HG02759 (cell line): Measurements from ENCODE around the gene PCSK5.
"Not testable (repeated sequence)": the region's sequence is repeated elsewhere in the genome, so short reads cannot be mapped to it uniquely, and the experiment has no call there.

Experiments
- ATAC-seq: cut with Tn5 transposase; IDR thresholded peaks from one replicate; pipeline ENCODE4 v1.9.1; 2021; ENCODE audit warnings: mild to moderate bottlenecking, moderate library complexity; ENCODE audit not compliant: unreplicated experiment

PCSK5 gene

DNA sequence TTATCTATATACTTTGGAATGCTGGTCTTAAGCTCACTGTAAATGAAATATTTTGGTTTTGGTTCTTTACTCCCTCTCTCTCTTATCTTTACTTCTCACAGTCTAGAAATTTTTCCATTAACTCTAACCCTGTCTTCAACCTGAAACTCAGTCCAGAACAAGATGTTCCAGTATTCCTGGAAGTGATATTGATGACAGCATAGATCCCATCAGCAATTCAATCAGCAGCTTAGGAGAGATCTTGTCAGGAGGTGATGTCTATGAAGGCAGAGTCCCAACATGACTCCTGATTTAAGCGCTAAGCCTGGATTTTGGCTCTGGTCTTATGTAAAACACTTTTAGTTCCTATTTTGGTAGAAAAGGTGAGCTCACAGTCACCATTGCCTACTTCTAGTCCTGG, 451.1 kb downstream of the PCSK5 start:
- no peak for ATAC-seq

DNA sequence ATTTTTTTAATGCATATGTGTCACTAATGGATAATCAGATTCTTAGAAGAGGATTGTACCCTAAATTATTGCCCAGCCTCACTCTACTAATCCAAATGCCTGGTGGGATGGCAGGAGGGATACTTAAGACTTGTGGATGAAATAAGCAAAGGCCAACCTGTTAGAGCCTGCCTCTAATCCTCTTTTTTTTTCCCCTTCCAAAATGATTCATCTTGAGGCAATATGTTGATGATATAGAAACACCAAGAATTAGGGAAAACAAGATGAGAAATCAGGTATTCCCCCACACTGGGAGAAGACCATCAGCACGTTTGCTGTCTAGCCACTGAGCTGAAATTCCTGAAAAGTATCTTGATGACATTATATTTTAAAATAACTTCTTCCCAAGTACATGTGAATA, 451.7 kb downstream of the PCSK5 start:
- ATAC-seq, result no peak

DNA sequence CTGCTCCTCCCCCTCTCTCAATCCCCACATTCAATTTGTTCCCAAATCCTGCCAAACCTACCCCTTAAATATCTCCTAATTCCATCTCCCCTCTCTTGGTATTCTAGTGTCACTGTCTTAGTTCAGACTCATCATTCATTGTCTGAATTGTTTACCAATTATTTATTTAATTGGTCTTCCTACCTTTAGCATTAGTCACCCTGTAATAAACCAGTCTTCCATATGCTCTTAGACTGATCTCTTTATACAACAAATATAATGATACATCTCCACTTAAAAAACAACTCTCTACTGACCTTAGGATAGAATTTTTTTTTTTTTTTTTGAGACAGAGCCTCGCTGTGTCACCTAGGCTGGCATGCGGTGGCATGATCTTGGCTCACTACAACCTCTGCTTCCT, 452.4 kb downstream of the PCSK5 start:
- no peak for ATAC-seq

DNA sequence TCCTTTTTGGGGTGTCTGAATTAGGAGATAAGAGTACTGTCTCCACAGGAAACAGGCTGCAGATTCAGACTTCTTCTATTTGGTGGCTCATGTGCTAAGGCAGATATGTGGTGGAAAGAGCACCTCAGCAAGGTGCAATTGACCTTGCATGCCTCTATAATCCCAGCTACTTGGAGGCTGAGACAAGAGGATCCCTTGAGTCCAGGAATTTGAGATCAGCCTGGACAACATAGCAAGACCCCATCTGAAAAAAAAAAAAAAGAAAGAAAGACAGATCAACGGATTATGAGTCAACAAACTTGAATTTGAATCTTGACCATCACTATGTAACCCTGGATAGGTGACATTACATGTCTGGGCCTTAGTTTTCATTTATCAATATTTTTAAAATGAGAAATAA, 459.4 kb downstream of the PCSK5 start:
- ATAC-seq, result no peak

DNA sequence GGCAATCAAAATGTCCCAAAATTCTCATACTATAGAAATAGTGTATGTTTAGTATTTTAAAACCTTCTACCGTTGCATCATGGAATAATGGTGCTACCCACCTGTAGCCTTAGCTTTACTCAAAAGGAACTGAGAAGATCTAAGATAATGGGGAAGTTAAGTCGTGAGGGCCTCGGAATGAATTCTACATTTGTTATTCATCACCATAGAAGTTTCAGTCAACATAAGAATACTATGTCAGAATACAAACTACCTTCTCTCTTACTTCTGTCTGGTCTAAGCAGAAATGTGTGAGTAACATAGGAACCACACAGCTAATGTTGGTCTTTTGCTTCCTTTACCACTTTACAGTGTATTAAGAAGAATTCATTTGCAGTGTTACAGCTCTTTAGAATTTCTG, 460.5 kb downstream of the PCSK5 start:
- no peak for ATAC-seq

DNA sequence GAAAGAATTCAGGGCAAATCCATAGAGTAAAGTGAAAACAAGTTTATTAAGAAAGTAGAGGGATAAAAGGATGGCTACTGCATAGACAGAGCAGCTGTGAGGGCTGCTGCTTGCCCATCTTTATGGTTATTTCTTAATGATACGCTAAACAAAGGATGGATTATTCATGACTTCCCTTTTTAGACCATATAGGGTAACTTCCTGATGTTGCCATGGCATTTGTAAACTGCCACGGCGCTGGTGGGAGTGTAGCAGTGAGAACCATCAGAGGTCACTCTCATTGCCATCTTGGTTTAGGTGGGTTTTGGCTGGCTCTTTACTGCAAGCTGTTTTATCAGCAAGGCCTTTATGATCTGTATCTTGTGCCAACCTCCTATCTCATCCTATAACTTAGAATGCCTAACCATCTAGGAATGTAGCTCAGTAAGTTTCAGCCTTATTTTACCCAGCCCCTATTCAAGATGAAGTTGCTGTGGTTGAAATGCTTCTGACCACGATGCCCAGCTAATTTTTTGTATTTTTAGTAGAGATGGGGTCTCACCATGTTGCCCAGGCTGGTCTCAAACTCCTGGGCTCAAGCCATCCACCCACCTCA, 461.6 kb downstream of the PCSK5 start:
- no peak for ATAC-seq

DNA sequence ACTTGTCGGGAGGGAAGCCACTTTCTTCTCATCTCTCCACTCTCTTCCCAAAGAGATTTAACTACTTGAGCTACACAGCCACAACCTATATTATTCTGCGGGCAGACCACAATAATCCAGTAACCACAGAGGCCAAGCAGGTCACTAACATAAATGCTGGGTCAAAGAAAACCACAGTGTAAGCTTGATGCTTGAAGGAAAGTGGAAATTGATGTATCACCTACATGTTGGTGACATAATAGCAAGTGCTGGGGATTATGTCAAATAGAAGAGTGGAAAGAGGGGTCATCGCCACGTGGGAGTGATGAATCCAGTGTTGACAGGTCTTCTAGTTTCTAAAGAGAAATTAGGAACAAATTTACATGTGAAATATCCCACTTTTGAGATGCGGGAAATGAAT, 462.8 kb downstream of the PCSK5 start:
- no peak for ATAC-seq

DNA sequence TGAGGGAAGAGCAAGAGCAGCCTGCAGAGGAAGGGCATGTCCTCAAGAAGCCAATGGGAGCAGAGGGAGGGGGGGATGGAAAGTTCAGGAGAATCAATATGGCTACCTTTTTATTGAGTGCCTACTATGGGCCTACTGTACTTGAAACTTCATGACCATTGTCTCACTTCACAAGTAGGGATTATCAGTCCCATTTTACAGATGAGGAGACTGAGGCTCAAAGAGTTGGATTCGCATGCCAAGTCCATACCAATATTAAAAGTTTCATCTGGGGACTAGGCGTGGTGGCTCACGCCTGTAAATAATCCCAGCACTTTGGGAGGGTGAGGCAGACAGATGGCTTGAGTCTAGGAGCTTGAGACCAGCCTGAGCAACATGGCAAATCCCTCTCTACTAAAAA, 463.7 kb downstream of the PCSK5 start:
- no peak for ATAC-seq

DNA sequence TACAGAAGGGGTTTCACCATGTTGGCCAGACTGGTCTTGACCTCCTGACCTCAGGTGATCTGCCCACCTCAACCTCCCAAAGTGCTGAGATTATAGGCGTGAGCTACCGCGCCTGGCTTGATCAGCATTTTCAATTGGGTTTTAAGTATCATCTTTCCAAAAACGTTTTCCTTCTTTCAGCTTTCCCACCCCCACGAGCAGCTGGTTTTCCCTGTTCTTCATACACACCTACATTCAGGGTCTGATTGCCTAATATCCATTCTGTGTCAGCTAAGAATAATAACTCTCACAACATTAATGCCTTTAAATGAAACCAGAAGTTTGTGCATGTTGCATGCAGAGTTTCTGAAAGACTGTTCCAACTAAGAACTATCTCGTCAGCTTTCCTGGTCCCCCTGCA, 465.4 kb downstream of the PCSK5 start:
- ATAC-seq, result no peak

DNA sequence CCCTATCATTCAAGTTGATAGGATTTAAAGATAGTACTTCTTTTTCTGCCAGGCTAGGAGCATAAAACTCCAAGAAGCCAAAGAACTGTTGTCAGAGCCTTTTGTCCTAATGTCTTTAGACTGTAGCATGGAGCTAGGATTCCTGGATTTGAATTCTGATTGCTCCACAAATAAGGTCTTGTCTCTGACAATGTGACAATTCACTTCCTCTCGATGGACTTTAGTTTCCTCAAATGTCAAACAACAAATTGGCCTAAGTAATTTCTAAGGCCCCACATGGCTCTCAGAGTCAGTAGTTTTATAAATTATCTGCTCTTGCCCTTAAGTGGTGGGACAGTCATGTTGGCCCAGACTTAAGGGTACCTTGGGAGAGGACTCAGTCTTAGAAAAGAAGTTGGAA, 467.1 kb downstream of the PCSK5 start:
- no peak for ATAC-seq

DNA sequence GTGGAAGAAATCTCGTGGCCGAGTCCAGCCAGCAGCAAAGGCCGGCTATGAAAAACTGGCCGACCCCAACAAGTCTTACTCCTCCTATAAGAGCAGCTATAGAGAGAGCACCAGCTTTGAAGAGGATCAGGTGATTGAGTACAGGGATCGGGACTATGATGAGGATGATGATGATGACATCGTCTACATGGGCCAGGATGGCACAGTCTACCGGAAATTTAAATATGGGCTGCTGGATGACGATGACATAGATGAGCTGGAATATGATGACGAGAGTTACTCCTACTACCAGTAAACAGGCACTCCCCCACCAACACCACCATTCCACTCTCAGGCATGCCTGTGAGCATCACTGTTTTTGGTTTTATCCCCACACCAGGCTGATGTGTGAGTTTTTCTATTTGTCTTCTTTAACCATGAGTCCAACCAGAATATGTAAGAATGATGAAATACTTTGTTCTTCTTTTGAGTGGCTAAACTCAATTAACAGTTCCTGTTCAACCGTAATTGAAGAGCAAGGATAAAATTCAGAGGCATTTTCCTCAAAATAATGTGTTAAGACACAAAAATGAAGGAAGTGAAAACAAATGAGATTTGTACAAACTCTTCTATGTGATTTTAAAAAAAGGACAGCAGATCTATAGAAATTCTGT, 468.3 kb downstream of the PCSK5 start:
- ATAC-seq, result no peak

DNA sequence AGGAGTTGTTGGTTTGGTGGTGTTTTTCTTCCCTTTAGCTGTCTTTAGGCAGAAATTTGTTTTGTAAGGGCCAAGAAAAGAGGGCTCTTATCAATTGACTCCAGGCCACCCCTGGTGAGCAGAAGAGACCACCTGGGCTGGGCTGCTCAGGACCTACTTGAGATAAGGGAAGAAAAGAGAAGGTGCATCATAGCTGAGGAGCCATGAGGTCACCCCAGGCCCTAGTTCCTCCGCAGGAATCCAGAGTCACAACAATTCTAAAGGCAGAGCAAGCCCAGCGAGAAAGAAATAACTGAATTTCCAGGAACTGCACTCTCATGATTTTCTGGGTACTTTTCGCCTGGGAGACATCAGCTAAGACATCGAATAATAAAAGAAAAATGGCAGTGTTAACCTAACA, 468.9 kb downstream of the PCSK5 start:
- ATAC-seq, result no peak

DNA sequence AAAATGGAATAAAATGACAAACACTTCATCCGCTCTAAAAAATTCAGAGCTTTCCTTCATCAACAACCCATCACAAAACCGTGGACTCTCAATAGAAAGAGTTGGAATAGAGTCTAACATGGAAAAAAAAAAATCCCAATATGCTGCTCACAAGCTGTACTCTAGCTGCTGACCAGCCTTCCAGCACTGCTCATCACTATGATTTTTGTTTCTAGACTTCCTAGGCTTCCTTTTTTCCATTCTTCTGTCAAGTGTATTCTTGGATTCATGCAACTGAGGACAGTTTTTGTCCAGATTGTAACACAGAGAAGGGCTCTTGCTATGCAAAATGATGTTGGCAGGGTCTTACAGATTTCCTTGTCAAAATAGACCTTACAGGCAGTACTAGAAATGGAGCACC, 469.3 kb downstream of the PCSK5 start:
- ATAC-seq, result no peak

DNA sequence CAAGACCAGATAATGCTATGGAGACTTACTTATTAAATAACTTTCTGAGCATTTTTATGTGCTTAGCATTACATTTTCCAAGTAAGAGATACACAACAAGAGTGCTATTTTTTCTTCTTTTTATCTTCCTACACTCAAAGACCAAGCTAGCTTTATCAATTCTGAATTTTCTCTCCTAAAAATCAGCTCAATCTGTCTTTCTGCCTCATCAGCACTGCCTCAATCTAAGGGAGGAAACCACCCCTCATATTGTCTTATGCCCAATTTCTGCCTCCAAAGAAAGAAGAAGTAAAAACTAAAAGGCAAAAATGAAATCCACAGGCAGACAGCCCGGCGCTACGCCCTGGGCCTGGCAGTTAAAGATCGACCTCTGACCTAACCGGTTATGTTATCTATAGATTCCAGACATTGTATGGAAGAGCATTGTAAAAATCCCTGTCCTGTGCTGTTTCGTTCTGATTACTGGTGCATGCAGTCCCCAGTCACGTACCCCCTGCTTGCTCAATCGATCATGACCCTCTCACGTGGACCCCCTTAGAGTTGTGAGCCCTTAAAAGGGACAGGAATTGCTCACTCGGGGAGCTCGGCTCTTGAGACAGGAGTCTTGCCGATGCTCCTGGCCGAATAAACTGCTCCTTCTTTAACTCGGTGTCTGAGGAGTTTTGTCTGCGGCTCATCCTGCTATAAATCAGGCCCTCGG, 472.0 kb downstream of the PCSK5 start:
- ATAC-seq, result not testable (repeated sequence)

DNA sequence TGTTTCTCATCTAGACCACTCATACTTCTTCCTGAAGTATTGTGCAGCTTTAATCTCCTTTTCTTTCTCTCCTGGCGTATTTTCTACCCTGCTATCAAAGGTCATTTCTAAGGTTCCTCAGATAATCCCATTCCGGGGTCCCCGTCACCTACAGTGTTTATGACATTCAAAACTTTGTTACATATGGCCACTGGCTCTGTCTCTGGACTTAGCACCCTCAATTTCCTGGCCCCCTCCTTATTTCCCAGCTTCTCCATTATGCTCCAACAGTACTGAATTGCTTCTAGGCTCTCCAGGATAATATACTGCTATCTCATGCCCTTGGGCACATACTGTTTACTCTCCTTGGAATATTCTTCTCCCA, 472.5 kb downstream of the PCSK5 start:
- ATAC-seq, result no peak

DNA sequence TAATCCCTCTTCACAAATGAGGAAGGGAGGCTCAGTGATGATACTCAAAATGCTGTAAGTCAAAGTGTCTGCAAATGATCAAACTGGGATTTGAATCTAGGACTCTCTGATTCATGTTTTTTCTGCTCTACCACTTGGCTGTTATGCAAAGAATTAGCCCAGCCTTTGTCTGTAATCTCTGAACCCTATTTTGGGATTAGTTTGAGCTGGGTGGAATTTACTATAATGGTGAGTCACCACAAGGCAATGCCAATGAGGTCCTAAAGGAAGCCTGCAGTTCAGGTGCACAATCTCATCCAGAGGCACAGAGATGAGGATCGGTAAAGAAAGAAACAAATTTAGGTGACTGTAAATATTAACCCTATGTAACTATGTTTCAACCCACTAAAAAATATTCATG, 474.6 kb downstream of the PCSK5 start:
- no peak for ATAC-seq

DNA sequence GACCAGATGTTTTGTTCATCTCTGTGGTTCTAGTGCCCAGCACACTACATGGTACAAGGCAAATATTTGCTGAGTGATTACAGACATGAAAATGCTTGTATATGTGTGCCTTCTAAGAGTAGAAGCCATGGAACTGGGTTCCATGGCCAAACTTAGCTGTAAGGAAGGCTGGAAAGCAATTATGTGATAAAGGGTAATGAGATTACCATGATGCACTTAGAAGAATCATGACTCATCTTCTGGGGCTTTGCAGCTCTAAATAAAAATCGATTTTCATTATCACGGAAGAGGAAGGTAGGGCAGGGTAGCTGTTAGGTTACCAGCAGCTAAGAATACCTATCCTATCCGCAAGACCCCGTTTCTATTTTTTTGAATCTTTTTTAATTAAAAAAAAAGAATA, 475.8 kb downstream of the PCSK5 start:
- ATAC-seq, result no peak

DNA sequence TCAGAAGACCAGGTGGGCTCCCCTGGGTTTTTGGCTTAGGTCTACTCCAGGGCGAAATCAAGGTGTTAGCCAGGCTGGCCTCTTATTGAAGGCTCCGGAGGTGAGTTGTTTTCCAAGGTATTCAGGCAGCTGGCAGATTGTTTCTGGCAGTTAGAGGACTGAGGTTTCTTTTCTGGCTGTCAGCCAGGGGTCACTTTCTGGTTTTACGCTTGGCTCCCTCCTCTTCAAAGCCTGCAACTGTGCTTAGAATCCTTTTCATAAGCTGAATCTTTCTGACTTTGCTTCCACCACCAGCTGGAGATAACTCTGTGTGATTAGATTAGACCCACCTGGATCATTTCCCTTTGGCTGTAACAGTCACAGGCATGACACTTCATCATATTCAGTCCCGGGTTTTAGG, 479.1 kb downstream of the PCSK5 start:
- peak; percentile 75 for ATAC-seq

DNA sequence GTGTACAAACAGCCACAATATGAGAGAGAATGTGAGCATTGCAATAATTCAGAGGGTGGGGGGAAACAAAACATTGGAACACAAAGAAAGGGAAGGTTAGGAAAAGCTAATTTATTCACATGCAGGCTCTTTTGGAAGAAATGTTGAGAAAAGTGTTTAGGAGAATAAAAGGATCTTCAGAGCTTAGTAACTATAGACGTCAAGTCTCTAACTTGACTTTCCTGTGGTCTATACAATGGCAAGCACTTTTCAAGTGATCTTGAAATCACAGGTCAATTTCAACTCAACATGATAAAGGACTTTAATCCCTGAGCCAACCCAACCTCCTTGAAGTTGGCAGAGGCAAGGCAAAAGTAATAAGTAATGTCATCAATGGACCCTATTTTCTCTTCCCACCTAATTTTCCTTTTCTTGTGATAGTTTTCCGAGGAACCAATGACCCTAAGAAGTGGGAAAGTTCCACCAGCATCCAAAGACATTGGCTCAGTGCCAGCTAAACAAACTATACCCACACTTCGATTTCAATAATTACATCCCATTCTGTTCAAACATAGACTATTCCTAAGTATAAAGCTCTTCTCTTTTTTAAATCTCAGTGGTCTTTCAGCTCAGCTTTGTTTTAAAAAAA, 480.0 kb downstream of the PCSK5 start:
- no peak for ATAC-seq

DNA sequence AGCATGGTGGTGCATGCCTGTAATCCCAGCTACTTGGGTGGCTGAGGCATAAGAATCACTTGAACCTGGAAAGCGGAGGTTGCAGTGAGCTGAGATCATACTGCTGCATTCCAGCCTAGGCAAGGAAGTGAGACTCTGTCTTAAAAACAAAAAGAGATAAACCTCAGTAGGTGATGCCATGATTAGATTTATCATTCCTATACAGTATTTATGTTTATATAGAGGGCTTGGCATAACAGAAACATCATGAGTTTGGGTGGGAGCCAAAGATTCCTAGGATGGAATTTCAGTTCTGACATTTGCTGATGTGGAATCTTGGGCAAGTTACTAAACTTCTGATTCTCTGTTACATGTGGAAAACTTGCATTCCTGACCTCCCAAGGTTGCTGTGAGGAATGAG, 481.4 kb downstream of the PCSK5 start:
- ATAC-seq, result no peak

DNA sequence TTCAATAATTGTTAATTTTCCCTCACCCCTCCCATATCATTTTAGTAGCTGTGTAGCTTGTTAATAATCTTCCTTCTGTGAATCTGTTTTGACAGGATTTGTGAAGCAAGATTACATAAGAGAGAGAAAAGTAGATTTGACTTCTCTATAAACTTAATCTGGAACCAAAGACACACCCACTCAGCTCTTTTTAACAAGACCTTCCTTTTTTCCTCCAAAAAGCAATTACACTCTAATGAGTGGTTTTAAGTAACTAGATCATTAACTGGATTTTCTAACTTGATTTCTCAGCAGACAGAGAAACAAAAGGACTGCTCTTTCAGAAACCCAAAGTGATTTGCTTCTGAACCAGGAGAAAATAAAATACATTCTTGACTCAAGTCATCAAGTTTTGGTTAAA, 481.9 kb downstream of the PCSK5 start:
- ATAC-seq, result no peak

DNA sequence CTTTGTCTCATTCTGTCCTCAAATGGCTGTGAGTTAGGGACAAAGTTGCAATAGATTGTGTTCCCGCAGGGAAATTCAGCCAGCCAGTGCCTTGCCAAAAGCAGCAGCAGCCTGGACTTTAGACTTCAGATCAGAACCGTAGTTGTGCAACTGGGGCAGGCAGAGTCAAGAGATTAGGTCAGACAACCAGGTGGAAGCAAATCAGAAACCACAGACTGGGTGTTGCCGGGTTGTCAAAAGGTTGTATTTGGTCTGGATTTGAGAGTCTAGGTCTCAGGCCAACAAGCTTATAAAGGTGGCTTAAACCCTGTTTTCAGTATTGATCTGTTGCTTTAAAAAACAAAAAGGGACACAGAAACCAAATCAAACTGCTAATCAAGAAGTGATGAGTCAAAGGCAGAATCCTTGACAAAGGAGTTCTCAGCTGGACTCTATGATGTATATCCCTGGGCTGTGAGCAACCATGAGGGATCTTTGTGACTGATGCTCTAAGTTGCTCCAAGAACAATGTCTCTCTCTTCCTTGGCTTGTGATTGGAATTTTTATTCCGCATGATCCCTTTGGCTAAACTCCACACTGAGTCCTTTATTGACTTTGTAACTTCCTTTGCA, 482.8 kb downstream of the PCSK5 start:
- ATAC-seq, result no peak
